Measurements from ENCODE around the gene TMCO6. TPM values are rescaled to one million over a fixed set of nuclear protein-coding genes. Genes with fewer than 3 reads are reported as not detected.
"Not testable (repeated sequence)": the region's sequence is repeated elsewhere in the genome, so short reads cannot be mapped to it uniquely, and the experiment has no call there.

Gene TMCO6
- polyA plus RNA-seq, 1 donor from 2014 or later, result 14.7 TPM

GRCh38 chr5:140609126-140609525 is 30.1 kb upstream of the TMCO6 start:
- H3K4me3 Mint-ChIP-seq, result no peak overlapping the region
- H3K27me3 Mint-ChIP-seq, result peaks cover 3% of the 10 kb centered on the region
- H3K27ac Mint-ChIP-seq, result no peak overlapping the region
- H3K9me3 Mint-ChIP-seq, result no peaks in the 10 kb centered on the region
- peaks cover 9 to 15% (median 13%) of the 10 kb centered on the region in 3 donors for H3K4me1 Mint-ChIP-seq
- peaks cover 2% of the 10 kb centered on the region for H3K36me3 Mint-ChIP-seq

DNA sequence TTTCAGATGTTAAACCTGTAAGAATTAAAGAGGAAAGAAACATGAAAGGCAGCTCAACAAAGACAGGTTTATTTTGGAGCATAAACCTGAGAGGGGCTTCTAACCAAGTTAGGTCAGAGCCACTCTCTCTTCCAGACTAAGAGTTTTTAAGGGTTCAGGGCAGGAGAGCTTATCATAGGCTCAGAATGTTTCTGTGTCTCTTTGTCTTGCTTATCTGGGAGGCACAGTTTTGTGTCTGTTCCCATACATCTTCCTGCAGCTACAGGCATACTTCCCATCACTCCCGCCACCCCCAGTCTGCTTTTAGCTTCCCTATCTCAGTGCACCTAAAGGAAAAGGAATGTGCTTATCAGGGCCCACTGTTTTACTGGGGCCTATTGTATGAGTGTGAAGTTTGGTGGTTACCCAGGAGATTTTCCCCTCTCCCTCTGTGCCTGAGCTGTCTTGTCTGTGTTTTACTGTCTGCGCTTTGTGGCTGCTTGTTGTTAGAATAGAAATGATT is 28.2 kb upstream of the TMCO6 start:
- Mint-ChIP-seq H3K9me3 (no peaks in the 10 kb centered on the region), H3K4me3 (no peak overlapping the region), H3K27me3 (peaks cover 5% of the 10 kb centered on the region), H3K4me1 (peaks cover 9 to 15% (median 13%) of the 10 kb centered on the region in 3 donors), H3K27ac (no peak overlapping the region), H3K36me3 (peaks cover 2% of the 10 kb centered on the region)

- H3K4me1 Mint-ChIP-seq, result no peaks in the 10 kb centered on the region
- peaks cover 13% of the 10 kb centered on the region for H3K27me3 Mint-ChIP-seq
Measured at GRCh38 chr5:140622301-140622700, 16.9 kb upstream of the TMCO6 start.

DNA sequence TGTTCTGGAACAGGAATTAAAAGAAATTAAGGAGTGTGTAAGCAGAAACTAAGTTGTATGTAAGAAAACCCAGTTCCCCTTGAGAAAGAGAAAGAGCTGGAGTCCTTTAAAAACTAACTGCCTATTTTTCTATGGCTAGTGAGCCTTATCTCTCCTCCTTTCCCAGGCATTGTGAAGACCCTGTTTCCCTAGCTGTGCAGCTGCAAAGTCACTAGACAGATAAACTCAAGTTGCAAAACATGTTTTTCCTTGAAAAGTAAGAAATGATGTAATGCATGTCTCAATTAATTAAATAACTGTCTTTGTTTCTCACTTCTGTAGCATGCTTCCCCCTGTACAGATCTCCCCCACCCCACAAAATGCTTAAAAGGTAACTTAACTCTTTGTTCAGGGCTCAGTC is 16.2 kb upstream of the TMCO6 start:
- not testable (repeated sequence) for H3K36me3 Mint-ChIP-seq, H3K4me3 Mint-ChIP-seq, H3K4me1 Mint-ChIP-seq, H3K27me3 Mint-ChIP-seq, H3K9me3 Mint-ChIP-seq
- H3K27ac Mint-ChIP-seq, result peak overlapping the region in 1 of 3 donors; percentile 29

More at GRCh38 chr5:140622301-140622700, 16.9 kb upstream of the TMCO6 start:
- Mint-ChIP-seq H3K9me3 (no peaks in the 10 kb centered on the region), H3K4me3 (no peak overlapping the region), H3K36me3 (no peaks in the 10 kb centered on the region), H3K27ac (no peak overlapping the region)

DNA sequence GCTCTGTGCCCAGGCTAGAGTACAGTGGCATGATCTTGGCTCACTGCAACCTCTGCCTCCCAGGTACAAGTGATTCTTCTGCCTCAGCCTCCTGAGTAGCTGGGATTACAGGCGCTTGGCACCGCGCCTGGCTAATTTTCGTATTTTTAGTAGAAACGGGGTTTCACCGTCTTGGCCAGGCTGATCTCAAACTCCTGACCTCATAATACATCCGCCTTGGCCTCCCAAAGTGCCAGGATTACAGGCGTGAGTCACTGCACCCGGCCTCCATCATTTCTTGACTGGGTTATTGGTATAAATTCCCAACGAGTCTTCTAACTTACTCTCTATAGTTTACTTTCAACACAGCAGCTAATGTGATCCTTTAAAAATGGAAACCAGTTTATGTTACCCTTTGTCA is 14.4 kb upstream of the TMCO6 start:
- not testable (repeated sequence) for H3K4me3 Mint-ChIP-seq, H3K9me3 Mint-ChIP-seq, H3K4me1 Mint-ChIP-seq, H3K36me3 Mint-ChIP-seq, H3K27ac Mint-ChIP-seq, H3K27me3 Mint-ChIP-seq

DNA sequence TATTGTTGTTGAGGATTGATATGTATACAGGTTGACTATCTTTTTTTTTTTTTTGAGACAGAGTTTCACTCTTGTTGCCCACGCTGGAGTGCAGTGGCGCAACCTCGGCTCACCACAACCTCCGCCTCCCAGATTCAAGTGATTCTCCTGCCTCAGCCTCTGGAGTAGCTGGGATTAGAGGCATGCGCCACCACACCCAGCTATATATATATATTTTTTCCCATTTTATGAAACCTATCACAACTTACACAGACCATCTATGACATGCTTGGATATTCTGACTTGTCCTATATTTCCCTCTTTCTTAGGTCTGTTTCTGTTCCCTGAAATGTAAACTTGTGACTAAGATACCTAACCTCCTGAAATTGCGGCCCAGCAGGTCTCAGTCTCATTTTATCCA is 11.3 kb upstream of the TMCO6 start:
- H3K4me3 Mint-ChIP-seq, result peak overlapping the region in 1 of 4 donors; percentile 36
- H3K36me3 Mint-ChIP-seq, result no peaks in the 10 kb centered on the region
- H3K4me1 Mint-ChIP-seq, result peaks cover 2 to 10% (median 7%) of the 10 kb centered on the region in 3 donors
- H3K27me3 Mint-ChIP-seq, result peaks cover 15% of the 10 kb centered on the region
- no peak overlapping the region for H3K27ac Mint-ChIP-seq
- peaks cover 0 to 3% (median 1%) of the 10 kb centered on the region in 3 donors for H3K9me3 Mint-ChIP-seq

DNA sequence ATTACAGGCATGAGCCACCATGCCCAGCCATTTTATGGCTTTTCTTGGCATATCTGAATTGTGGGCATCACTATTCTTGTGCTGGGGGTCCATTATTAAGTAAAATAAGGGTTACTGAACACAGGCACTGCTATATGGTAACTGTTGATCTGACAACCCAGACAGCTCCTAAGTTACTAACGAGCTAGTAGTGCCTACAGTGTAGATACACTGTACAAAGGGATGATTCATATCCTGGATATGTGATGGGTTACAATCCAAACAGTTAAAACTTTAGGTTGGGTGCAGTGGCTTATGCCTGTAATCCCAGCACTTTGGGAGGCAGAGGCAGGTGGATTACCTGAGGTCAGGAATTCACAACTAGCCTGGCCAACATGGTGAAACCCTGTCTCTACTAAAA is 10.5 kb upstream of the TMCO6 start:
- Mint-ChIP-seq H3K9me3 (peaks cover 0 to 3% (median 1%) of the 10 kb centered on the region in 3 donors), H3K27me3 (peaks cover 18% of the 10 kb centered on the region), H3K4me1 (peaks cover 2 to 15% (median 12%) of the 10 kb centered on the region in 3 donors), H3K36me3 (no peaks in the 10 kb centered on the region), H3K27ac (no peak overlapping the region), H3K4me3 (no peak overlapping the region)

DNA sequence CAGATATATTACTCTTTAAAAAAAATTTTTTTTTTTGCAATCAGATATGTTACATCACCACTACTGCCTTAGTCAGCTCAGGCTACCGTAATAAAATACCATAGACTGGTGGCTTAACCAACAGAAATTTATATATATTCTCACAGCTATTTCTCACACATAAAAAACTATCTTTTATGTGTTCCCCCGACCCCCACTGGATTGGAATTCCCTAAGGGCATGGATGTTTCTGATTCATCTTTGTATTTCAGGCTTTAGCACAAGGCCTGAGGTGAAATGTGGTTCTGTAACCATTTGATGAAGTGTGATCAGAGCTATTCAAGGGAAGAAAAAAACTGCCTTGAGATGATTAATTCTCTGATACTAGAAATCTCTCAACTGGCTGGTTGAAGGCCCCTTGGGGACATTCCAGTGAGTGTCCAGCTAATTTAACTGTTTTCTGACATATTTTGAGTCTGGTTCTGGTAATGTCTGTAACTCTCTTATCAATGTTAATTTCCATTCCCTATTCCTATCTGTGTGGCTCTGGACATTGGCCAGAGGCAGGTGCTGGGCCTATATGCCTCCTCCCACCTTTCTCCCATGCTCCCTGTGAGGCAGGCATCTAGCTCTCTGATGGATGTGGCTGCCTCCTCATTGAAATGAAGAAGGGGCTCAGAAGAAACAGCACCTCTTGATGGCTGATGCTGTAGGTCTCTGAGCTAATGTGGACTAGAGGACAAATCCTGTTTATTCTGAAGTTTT is 8.8 kb upstream of the TMCO6 start:
- Mint-ChIP-seq H3K36me3 (no peaks in the 10 kb centered on the region), H3K27me3 (peaks cover 18% of the 10 kb centered on the region), H3K4me3 (peak overlapping the region in 3 of 4 donors; percentile 77 to 91 (median 82)), H3K27ac (no peak overlapping the region), H3K4me1 (peaks cover 2 to 15% (median 15%) of the 10 kb centered on the region in 3 donors), H3K9me3 (peaks cover 0 to 3% (median 1%) of the 10 kb centered on the region in 3 donors)

- peak overlapping the region in 3 of 4 donors; percentile 77 to 91 (median 82) for H3K4me3 Mint-ChIP-seq
- peaks cover 0 to 3% (median 1%) of the 10 kb centered on the region in 3 donors for H3K9me3 Mint-ChIP-seq
- H3K27me3 Mint-ChIP-seq, result peaks cover 18% of the 10 kb centered on the region
- H3K27ac Mint-ChIP-seq, result no peak overlapping the region
- peaks cover 2 to 15% (median 15%) of the 10 kb centered on the region in 3 donors for H3K4me1 Mint-ChIP-seq
- H3K36me3 Mint-ChIP-seq, result no peaks in the 10 kb centered on the region
Measured at GRCh38 chr5:140631036-140631417, 8.2 kb upstream of the TMCO6 start.

GRCh38 chr5:140631831-140632365 is 7.4 kb upstream of the TMCO6 start:
- Mint-ChIP-seq H3K9me3 (peaks cover 0 to 3% (median 1%) of the 10 kb centered on the region in 3 donors), H3K36me3 (no peaks in the 10 kb centered on the region), H3K4me3 (peak overlapping the region; percentile 84 to 97 (median 94)), H3K27me3 (peaks cover 18% of the 10 kb centered on the region), H3K4me1 (peaks cover 2 to 15% (median 15%) of the 10 kb centered on the region in 3 donors), H3K27ac (peak overlapping the region in 1 of 3 donors; percentile 19)

DNA sequence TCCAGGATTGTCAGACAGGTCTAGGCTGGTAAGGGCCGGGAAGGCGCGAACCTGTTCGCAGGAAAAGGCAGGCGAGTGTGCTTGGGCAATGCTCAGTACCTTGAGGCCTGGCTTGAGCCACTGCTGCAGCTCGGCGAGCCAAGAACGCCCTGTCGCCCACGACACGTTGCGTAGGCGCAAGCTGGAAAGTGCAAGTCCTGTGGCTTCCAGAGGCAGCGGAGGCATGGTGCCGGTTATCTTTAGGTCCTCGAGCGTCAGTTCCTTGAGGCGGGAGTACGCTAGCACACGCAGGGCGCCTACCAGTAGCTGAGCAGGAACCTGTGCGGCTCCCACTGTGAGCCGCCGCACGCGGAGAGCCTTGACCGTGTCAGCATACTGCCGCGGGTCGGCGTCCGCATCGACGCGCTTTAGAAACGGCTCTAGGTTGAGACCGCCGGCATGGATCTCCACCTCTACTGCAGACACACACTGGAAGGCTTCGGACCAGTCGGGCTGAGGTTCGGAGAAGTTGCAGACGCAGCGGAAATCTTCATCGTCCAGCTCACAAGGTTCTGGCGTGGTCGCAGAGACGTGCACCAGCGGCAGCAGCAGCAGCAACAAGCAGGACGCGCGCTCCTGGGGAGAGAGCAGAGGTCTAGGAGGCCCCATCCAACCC is 6.8 kb upstream of the TMCO6 start:
- Mint-ChIP-seq H3K4me1 (peaks cover 2 to 15% (median 15%) of the 10 kb centered on the region in 3 donors), H3K27me3 (peaks cover 18% of the 10 kb centered on the region), H3K9me3 (peaks cover 0 to 3% (median 1%) of the 10 kb centered on the region in 3 donors), H3K4me3 (peak overlapping the region; percentile 84 to 97 (median 94)), H3K27ac (peak overlapping the region in 2 of 3 donors; percentile 19 to 46), H3K36me3 (no peaks in the 10 kb centered on the region)

GRCh38 chr5:140633021-140633471 is 6.2 kb upstream of the TMCO6 start, which contains the start of gene CD14:
Gene CD14 (minus strand): TSS chr5:140633175. CDS start chr5:140633071, 104 bp downstream.
- Mint-ChIP-seq H3K27ac (peak within 1 kb of the TSS in 2 of 3 donors; percentile 19 to 46), H3K4me3 (peak within 1 kb of the TSS; percentile 84 to 97 (median 94)), H3K9me3 (peaks cover 0 to 3% (median 1%) of the 10 kb centered on the region in 3 donors), H3K27me3 (peaks cover 17% of the 10 kb centered on the region), H3K4me1 (peaks cover 2 to 15% (median 15%) of the 10 kb centered on the region in 3 donors), H3K36me3 (no peaks in the 10 kb centered on the region)

DNA sequence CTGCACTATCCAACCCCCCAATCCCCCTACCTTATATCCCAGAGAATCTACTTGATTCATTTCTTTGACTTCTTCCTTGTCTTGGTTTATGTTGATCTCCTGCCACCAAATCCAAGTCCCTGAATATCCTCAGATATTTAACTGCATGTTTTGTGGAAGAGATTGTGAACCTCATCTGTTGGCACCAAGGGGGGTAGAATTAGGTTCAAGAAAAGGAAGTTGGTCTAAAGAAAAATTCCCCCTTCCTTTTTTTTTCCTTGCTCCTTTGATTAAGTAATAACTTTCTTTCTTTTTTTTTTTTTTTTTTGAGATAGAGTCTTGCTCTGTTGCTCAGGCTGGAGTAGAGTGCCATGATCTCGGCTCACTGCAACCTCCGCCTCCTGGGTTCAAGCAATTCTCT is 5.8 kb upstream of the TMCO6 start:
- H3K27me3 Mint-ChIP-seq, result peaks cover 12% of the 10 kb centered on the region
- peak overlapping the region; percentile 84 to 97 (median 94) for H3K4me3 Mint-ChIP-seq
- peaks cover 4 to 17% (median 15%) of the 10 kb centered on the region in 3 donors for H3K4me1 Mint-ChIP-seq
- H3K27ac Mint-ChIP-seq, result no peak overlapping the region
- H3K36me3 Mint-ChIP-seq, result no peaks in the 10 kb centered on the region
- H3K9me3 Mint-ChIP-seq, result no peaks in the 10 kb centered on the region

DNA sequence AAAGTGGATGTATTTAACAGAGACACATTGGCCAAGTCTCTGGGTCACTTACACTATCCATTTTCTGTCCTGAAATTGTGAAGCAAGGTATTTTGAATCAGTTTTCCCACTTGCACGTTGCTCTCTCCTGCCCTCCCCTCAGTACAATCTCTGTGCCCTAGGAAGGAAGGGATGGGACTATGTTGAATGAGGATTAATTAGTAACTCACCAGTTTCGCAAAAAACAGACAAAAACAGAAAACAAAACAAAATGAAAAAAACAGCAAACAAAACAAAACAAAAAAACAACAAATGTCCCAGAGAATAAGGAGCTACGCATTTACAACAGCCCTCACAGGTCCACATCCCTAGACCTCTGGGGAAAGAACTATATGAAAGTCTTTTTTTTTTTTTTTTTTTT is 5.1 kb upstream of the TMCO6 start:
- H3K36me3 Mint-ChIP-seq, result no peaks in the 10 kb centered on the region
- peaks cover 6 to 23% (median 18%) of the 10 kb centered on the region in 3 donors for H3K4me1 Mint-ChIP-seq
- H3K4me3 Mint-ChIP-seq, result peak overlapping the region in 2 of 4 donors; percentile 42 to 97
- peaks cover 12% of the 10 kb centered on the region for H3K27me3 Mint-ChIP-seq
- no peaks in the 10 kb centered on the region for H3K9me3 Mint-ChIP-seq
- H3K27ac Mint-ChIP-seq, result no peak overlapping the region

All from IgD-negative memory B cell (primary cell).